GM12874 (cell line): Measurements from ENCODE around the gene PLEKHG5.

Experiments used
- TF ChIP-seq, protein P1 (sequence below): IDR thresholded peaks from 2 replicates; pipeline ENCODE4 v1.5.1; 2011; ENCODE audit warnings: low read depth, mild to moderate bottlenecking, control low read depth, low read length, moderate library complexity; ENCODE audit not compliant: insufficient read depth

Gene PLEKHG5

DNA sequence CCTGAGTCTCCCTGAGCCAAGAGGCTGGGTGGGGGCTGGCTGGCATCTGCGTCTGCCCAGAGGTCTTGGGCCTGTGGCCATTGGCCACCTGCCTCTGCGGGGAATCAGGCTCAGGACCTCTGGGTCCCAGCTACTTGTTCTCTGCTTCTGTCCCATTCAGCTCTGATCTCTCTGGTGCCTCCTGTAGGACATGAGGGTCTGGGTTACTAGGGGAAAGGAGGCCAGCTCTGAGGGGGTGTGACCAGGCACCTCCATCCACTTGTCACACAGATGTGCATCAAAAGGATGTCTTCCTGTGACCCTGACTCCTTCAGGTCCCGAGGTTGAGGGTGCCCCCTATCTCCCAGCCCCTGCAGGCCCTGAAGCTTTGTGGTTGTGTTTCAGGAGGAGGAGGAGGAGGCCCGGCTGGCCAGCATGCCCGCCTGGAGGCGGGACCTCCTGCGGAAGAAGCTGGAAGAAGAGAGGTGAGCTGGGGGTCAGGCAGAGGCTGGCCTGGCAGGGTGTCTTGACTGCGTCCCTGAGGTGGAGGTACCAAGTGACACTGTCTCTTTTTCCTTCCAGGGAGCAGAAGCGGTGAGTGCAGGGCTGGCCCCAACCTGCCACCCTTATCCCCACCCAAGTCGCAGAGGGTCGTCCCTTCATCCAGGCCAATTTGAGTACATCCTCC, 34.5 kb downstream of the PLEKHG5 start:
- TF ChIP-seq, protein P1, sequence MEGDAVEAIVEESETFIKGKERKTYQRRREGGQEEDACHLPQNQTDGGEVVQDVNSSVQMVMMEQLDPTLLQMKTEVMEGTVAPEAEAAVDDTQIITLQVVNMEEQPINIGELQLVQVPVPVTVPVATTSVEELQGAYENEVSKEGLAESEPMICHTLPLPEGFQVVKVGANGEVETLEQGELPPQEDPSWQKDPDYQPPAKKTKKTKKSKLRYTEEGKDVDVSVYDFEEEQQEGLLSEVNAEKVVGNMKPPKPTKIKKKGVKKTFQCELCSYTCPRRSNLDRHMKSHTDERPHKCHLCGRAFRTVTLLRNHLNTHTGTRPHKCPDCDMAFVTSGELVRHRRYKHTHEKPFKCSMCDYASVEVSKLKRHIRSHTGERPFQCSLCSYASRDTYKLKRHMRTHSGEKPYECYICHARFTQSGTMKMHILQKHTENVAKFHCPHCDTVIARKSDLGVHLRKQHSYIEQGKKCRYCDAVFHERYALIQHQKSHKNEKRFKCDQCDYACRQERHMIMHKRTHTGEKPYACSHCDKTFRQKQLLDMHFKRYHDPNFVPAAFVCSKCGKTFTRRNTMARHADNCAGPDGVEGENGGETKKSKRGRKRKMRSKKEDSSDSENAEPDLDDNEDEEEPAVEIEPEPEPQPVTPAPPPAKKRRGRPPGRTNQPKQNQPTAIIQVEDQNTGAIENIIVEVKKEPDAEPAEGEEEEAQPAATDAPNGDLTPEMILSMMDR: no peak

DNA sequence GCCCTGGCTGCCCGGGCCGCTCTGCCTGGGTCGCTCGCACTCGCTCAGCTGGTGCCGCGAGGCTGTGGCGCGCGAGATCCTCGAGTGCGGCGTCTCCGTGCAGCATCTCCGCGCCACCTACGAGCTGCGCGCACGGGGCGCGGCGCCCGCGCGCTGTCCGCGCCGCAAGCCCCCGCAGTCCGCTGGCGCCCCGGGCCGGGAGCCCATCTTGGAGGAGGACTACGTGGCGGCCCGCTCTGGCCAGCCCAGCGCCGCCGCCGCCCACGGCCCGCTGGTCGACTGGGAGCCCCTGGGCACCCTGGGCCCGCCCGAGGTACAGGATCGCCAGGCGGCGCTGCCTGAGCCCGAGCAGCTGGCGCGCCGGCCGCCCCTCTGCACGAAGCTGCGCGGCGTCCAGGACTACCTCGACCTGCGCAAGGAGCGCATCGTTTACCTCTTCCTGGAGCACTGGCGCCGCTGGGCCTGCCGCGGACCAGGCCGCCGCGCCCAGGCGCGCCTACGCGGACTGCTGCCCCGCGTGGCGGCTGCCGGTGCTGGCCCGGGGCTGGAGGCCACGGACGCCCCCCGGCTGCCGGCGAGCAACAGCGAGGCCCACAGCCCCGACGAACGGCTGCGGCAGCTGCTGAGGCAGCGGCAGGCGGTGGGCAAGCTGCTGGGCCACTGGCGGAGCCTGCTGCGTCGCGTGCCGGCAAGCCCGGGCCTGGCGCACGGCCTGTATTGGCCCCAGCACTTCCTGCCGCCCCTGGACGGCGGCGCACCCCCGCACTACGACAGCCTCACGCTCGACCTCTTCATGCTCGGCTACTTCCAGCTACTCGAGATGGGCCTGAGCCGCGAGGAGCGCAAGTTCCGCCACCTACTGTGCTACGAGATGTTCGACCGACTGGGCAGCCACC, 36.4 kb downstream of the PLEKHG5 start:
- TF ChIP-seq, protein P1: no peak

- TF ChIP-seq, protein P1: no peak
Observed at GRCh38 chr1:6450943-6451373, 40.5 kb downstream of the PLEKHG5 start.

GRCh38 chr1:6450005-6450450, 41.4 kb downstream of the PLEKHG5 start:
- TF ChIP-seq, protein P1: no peak

GRCh38 chr1:6448749-6449631, 42.5 kb downstream of the PLEKHG5 start:
- TF ChIP-seq, protein P1: no peak

- TF ChIP-seq, protein P1: 0 out of 2 replicates have a peak, but pooled peaks have one; percentile 16
Observed at GRCh38 chr1:6447818-6448748, 43.4 kb downstream of the PLEKHG5 start.
